IMR-90 (cell line): Measurements from ENCODE around the gene MYT1.

Experiments used
- CTCF ChIP-seq: conservative IDR thresholded peaks from 2 replicates; pipeline ENCODE4 v1.5.1; 2012; ENCODE audit warnings: mild to moderate bottlenecking, low read depth, low read length, improper control_type of control experiment
- MAZ ChIP-seq: IDR thresholded peaks from 2 replicates; pipeline ENCODE4 v1.6.1; 2012; ENCODE audit warnings: low read depth, mild to moderate bottlenecking, low read length, improper control_type of control experiment, moderate library complexity, borderline replicate concordance
- MXI1 ChIP-seq: IDR thresholded peaks from 2 replicates; pipeline ENCODE4 v1.6.1; 2012; ENCODE audit warnings: low read depth, mild to moderate bottlenecking, low read length, moderate library complexity, borderline replicate concordance
- NFE2L2 ChIP-seq: fragments of 150-350 bp; IDR thresholded peaks from 2 replicates; pipeline ENCODE4 v1.6.1; 2016; ENCODE audit warnings: low read depth, mild to moderate bottlenecking, low read length
- POLR2A ChIP-seq: IDR thresholded peaks from 2 replicates; pipeline ENCODE4 v1.6.1; 2012; ENCODE audit warnings: mild to moderate bottlenecking, low read depth, low read length
- RFX5 ChIP-seq: IDR thresholded peaks from 2 replicates; pipeline ENCODE4 v1.8.0; 2012; ENCODE audit warnings: low read depth, mild to moderate bottlenecking, low read length, moderate library complexity
- USF2 ChIP-seq: fragments of 150-350 bp; IDR thresholded peaks from 2 replicates; pipeline ENCODE4 v1.6.1; 2017; ENCODE audit warnings: mild to moderate bottlenecking, antibody characterized with exemption, low read length, low read depth

- TF ChIP-seq CTCF (no peak), USF2 (no peak), POLR2A (no peak), NFE2L2 (no peak), MAZ (no peak), RFX5 (no peak), MXI1 (no peak)
Observed at GRCh38 chr20:64153410-64153809, 10.8 kb upstream of the MYT1 start.
